Endometrial microvascular endothelial cells (primary cell): ENCODE data around the gene PRKCE. TPM values are rescaled to one million over a fixed set of nuclear protein-coding genes. Genes with fewer than 3 reads are reported as not detected.

Experiments used
- in situ Hi-C: cut with HindIII; loops from 2 replicates; pipeline ENCODE4 v1.10.0; 2017; ENCODE audit warnings: low sequenced_read_pairs, low pct_unique_long_range_greater_than_20kb; ENCODE audit errors: inconsistent ontology term
- total RNA-seq: library from RNA; depleted of rRNA; stranded (reverse); fragments of >200 nt; gene quantifications from one replicate; pipeline ENCODE4 v1.2.3, GENCODE V29; 2015; ENCODE audit errors: inconsistent ontology term

The PRKCE gene
- total RNA-seq, 1 donor from 2014 or later = 155 TPM

DNA sequence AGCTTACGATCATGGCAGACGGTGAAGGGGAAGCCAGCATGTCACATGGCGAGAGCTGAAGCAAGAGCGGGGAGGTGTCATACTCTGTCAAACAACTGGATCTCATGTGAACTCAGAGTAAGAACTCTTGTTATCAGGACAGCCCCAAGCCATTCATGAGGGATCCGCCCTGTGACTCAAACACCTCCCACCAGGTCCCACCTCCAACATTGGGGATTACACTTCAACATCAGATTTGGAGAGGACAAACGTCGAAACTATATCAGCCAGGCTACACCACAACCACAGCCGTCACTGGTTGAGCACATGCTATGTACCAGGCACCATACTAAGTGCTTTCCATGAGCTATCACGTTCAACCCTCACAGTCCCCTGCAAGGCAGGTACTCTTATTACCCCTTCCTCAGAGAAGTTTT lies 293.8 kb downstream of the PRKCE start:
- in situ Hi-C loops = loop anchor here (25.0 kb wide), 1 partner anchor 308 kb away; no protein-coding TSS in a partner anchor

DNA sequence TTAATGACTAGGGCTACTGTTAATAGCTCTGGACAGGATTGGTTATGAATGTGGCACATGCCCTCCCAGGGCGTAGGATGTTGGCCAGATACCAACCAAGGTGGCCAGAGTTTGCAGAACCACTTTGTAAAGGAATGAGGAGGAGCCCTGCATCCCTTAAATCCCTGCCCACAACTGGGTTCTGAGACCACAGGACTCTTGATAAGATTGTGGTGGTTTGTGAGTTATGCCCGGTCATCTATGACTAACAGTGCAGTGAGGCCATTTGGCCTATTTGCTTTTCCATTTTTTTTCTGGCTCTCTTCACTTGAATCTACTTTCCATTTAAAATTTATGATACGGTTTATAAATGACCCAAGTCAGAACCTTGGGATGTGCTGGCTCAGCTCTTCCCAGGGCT lies 294.5 kb downstream of the PRKCE start:
- in situ Hi-C loops = loop anchor here (25.0 kb wide), 1 partner anchor 309 kb away; no protein-coding TSS in a partner anchor

DNA sequence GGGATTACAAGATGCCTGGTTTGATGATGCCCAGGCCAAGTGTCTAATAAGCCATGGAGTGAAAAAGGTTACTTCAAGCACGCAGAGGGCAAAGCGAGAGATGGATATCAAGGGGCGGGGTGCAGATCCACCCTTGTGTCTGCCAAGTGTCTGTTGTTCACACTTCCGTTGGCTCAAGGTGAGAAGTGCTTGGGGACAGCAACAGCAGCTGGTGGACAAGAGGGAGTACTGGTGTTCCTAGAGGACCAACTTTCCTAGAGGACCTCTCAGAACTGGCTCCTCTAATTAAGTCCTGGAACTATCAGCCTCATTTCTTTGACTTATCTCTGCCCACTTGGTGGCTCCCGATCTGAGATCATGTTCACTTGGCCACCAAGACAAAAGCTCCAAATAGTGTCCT lies 299.1 kb downstream of the PRKCE start:
- in situ Hi-C loops = no loop called here

DNA sequence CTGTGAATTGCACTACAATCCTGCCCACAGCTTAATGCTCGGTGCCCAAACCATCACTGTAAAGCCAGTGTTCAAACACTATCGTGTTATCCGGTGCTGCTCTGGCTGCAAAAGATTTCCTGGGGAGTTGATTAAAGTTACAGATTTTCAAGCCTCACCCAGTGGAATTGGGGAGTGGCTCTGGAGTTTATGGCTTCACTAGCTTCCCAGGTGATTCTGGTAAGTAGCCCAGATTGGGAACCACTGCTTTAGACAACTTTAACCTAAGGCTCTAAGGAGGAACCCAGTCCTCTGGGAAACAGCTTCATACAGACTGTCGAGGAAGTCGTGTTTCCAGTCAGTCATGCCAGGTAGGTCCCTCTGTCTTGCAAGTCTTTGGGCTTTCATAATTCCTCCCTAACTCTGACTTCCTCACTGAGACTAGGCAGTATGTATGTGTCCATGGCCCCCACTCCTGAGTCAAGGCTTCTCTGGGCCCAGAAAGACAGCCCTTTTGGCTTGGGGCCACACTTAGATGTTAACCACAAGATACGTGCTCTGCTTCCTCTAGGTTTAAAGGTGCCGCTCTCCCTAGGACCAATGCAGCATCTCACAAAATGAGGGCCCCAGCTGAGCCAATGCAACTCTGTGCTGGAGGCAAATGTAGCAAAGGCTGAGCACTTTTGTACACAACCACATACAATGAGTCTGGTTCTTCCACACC lies 299.7 kb downstream of the PRKCE start:
- in situ Hi-C loops = no loop called here

DNA sequence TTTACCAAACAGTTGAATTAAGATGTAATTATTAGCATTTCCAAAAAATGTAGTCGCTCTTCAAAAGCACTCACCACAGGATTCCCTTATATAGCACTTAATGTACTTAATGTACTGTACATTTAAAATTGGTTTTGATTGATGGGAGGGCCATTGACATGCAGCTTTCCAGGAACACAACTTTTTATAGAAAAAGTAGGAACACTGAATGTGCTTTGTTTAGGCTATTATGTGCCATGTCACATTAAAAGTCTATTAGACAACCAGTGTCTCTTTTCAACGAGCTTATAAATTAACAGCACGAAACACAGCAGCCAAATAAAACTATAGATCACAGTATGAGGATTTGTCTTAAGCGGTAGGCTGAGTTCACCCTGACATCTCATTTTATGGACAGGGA lies 301.1 kb downstream of the PRKCE start:
- in situ Hi-C loops = no loop called here

DNA sequence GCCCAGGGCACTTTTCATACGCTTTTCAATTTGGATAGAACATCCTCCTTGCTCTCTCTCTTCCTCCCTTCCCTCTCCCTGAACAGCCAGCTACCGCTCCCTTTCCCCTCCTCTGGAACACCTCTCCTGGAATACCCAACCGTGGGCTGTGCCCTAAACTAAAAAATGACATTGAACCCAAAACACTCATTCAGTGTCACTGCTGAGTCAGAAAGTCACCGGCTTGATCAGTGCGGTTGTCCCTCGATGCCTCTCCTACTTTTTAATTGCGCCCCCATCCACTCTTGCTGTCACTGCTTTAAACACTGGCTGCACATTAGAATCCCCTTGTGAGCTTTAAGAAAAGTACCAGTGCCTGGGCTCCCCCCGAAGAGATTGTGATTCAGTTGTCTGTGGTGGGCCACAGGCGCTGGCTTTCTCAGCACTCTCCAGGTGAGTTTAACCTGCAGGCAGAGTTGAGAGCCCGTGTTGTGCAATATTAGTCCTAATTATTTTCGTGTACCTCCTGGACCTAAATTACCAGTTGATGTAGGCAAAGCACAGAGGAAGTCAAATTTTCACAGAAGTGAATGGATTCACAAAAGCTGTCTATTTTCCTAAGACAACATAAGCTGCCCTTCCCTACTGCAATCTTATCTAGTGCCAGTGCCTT lies 302.0 kb downstream of the PRKCE start:
- in situ Hi-C loops = no loop called here

DNA sequence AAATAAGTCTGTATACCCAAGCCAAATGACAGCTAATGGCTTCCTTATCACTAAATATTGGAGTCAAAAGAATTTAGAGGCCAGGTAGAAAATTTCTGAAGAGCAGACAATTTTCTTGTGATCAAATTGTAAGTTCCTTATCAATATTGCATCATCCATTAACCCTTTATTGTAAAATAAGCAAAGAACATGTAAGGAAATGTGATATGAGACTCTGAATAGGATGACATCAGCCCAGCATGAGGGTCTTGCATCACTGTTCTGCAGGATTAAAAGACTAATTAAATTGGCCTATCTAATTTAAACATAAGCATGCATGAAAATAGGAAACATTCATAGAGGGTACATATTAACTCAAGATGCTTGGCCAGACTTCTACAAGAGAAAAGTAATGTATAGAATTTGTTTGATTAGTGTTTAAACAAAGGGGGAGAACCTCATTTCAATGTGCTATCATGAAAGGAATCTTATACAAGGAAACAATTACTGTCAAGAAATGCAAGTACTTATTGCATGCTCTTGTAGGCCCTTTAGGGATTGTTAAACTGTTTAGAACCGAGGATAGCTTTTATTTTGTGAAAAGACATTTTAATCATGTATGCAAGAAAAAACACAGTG lies 302.9 kb downstream of the PRKCE start:
- in situ Hi-C loops = no loop called here

DNA sequence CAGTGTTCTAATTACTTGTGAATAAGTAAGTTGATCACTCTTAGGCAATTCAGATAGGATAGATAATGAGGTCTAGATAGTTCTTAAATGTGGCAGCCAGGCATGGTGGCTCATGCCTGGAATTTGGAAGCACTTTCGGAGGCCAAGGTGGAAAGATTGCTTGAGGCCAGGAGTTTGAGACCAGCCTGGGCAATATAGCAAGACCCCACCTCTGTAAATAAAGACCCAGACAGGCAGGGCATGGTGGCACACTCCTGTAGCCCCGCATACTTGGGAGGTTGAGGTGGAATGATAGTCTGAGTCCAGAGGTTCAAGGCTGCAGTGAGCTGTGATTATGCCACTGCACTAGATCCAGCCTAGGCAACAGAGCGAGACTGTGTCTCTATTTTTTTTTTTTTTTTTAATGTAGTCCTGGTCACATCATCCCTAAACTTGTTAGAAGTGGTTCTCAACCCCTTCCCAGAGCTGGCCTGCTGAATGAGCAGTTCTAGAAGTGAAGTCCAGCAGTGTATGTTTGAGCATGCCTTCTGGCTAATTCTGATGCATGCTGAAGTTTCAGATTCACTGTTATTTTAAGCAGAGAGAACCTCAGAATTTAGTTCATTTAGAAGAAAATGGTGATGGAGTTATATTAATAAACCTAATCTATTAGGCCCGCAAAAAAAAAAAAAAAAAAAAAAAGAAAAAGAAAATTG lies 306.2 kb downstream of the PRKCE start:
- in situ Hi-C loops = no loop called here

DNA sequence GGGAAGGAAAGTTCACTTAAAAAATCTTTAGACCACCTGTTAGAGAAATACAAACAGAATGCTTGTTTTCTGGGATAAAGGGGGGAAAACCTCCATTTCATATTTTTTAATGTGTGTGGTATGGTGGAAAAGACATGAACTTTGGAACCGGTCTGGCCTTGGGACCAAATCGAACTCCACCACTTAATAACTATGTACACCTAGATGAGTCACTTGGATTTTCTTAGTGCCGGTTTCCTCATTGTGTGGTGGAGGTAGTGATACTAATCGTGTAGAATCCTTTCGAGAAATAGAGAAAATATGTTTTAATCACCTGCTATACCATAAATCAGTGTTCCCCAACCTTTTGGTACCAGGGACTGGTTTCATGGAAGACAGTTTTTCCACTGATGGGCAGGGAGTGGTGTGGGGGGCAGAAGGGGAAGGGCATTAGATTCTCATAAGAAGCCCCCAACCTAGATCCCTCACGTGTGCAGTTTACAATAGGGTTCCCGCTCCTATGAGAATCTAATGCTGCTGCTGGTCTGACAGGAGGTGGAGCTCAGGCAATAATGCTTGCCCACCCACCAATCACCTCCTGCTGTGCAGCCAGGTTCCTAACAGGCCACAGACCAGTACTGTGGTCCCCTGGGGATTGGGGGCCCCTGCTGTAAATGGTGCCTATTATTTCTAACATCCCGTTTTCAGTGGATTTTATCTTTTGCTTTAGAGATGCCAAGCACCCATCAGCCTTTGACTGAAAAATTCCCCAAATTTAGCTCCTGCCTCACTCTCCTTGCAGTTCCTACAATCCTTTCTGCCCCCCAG lies 308.8 kb downstream of the PRKCE start:
- in situ Hi-C loops = no loop called here

DNA sequence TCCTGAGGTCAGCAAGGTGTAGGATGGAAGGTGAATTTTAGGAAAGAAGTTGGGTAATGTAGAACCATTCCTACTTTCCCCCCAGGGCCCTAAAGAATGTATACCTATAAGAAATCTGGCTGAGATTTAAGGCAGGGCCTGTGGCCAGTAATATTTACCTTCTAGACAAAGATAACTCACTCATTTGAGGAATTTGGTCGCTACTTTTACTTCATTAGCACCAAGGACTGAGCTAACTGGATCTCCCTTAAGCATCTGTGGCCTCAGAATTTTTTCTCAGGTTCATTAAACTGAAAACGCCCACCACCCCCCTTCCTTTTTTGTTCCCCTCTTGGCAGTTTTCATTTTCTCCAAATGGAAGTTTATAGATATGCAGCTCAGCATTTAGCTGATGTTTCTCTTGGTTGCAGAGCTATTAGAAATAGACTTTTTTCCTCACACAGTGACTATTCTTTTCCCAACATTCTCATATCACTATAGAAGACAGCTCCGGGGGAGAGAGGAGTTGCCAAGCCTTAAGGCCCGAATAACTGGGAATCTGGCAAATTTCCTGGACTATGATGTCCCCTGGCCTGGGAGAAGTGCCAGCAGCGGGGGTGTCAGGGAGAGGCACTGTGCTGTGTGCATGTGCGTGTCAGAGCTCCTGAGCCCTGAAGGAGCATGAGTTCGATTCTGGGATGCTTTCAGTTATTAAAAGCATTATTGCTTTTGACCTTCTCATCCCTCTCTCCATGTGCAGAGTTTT lies 310.9 kb downstream of the PRKCE start:
- in situ Hi-C loops = no loop called here

DNA sequence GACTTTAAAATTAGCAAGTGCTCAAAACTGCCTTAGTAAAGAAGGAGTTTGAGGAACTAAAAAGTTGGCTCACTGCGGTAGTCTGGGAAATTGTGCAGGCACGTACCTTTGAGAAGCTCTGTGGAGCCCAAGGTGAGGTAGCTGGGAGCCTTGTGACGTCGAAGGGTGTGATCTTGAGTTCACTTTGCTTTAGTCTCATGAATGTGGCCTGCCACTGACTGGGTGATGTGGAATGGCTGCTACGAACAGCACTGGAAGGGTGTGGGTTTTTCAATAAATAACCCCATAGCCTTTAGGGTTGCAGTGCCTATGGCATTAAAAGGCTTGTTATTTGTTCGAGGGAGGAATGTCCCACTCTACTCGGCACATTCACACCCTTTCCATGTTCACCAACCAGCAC lies 312.3 kb downstream of the PRKCE start:
- in situ Hi-C loops = no loop called here

DNA sequence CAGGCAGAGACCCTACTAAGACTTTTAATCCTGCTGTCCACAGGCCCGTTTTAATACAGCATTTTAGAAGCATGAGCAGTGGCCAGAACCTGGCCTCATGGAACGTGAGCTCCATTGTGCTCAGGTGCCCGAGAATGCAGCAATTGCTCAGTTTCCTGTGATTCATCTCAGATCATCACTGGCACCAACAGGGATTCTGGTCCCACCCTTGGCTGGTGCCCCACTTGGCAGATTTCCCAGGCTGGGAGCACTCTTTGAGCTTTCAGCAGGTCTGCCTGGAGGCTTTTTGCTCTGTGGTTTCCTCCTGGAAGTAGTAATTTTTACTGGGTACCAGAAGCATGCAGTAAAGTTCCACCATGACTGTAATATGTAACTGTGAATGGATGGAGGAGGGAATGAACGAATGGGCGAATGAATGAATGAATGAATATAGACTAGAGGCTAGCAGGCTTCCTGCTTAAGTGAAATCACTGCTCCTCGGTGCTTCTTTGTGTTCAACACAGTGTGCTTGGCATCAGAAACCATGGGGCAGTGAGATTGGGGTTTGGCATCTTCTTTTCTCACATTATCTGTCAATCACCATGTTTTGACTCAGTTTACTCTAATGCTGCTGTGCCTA lies 312.9 kb downstream of the PRKCE start:
- in situ Hi-C loops = no loop called here

DNA sequence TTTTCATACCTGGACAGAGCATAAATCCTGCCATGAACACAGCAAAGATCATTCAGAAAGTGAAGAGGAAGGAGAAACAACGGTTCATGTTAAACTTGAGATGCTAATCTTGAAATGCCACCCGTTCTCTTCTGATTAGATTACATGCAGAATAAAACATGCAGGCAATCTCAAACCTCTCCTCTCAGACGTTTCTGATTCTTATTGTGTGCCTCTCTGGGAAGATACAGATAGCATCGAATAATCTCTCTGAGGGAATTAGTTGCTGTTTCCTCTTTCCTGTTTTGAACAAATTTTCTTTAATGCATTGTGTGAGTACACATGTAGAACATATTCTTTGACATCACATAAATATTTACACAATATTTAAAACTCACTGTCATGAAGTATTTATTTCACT lies 313.4 kb downstream of the PRKCE start:
- in situ Hi-C loops = no loop called here

DNA sequence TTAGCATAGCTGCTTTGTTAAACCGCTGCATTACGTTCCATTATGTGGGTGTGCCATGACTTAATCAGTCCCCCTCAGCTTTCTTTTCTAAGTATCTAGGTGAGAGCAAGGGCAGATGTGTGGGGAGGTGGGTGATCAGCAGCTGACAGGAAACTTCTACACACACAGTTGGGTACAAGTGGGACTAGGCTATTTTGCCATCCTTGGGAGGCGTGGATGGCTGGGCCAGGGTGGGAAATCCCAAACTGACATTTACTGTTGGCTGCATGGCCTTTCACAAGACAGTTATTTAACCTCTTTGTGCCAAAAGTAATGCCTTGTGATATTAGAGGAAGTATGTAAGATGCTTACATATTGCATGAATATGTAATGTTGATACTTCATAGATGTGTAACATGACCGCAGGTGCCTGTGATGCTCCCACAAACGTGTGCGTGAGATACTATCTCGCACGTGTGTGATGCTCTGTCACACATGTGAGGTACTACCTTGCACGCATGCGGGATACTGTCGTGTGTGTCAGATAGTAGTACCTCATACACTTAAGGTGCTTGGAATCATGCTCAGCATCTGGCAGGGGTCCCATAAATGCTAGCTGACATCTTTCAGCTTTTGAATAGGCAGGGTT lies 314.5 kb downstream of the PRKCE start:
- in situ Hi-C loops = no loop called here

DNA sequence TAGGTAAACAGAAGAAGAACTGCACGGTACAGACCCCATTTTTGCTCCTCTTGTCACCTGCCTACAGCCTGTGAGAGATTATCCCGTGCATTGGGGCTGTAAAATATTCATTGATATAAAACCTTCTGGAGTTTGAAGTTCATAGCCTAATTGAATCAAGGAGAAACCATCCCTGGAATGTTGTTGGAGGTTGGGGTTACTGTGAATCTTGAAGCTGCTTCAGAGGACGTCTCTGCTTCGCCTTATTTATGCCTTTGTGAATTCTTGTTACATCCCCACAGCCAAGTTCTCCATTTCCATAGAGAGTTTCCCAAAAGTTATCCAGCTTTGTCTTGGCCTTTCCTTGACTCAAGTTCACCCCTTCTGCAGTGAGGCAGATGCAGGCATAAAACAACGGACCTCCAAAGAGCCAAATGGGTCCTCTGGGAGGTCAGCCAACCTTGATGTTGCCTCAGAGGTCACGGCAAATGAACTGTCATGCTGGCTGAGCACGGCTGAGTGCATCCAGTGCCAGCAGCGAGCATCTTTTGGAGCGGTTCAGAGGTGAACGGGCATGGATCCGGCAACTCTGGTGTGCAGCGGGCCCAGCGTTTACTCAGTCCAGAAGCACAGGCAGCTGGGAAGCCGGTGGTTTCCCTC lies 317.6 kb downstream of the PRKCE start:
- in situ Hi-C loops = no loop called here

DNA sequence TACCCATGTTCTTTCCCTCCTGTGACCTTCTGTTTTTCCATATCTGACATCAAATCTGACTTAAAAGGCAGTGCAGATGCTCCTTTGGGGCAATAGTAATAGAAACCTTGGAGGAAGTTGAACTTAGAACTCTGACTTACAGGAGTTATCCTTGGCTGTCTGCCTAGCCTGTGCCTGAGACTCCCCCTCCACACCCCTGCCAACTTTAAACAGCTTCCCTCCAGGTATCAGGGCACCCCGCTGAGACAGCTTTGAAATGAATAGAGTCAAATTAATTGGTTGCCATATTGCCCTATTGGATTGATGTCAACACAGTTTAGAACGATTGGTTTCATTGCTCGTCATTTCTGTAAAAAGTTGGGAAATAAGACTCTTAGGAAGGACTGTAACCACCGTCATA lies 322.0 kb downstream of the PRKCE start:
- in situ Hi-C loops = no loop called here

DNA sequence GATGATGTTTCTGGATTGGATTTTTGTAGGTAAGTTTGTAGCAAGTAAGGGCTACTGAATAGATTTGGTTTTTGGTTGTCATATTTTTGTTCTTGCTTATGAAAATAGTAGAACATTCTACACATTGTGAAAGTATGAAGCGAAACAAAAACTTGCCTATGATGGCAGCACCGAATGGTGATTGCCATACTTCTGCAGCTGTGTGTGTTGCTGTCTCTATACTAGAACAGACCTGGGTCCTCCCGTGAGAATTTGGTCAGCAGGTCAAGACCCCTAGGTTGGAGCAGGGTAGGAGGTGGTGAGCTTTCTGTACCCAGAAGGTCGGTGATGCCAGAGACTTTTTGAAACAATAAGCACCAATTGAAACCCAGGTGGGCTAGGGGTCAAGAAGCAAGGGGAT lies 322.6 kb downstream of the PRKCE start:
- in situ Hi-C loops = no loop called here
